Loucy (cell line): ENCODE data around the gene KCNMA1.

Experiments used
- H2AFZ ChIP-seq: fragments of 200-600 bp; sonication (generic); 2 replicates; pipeline ENCODE4 v1.6.0; 2016; ENCODE audit warnings: antibody characterized with exemption, mild to moderate bottlenecking, low read length, moderate library complexity
- H3F3A ChIP-seq: fragments of 200-600 bp; 2 replicates; pipeline ENCODE4 v1.6.0; 2016; ENCODE audit warnings: antibody characterized with exemption, low read depth, mild to moderate bottlenecking
- H3K27me3 ChIP-seq: fragments of 200-600 bp; sonication (generic); 2 replicates; pipeline ENCODE4 v1.6.1; 2014; ENCODE audit warnings: low read length, mild to moderate bottlenecking; ENCODE audit not compliant: insufficient read depth, poor library complexity, severe bottlenecking
- H3K36me3 ChIP-seq: fragments of 200-600 bp; sonication (generic); 2 replicates; pipeline ENCODE4 v1.6.1; 2016; ENCODE audit warnings: low read length; ENCODE audit not compliant: insufficient read depth
- H3K4me1 ChIP-seq: fragments of 200-600 bp; sonication (generic); 2 replicates; pipeline ENCODE4 v1.5.1; 2014; ENCODE audit warnings: low read length, mild to moderate bottlenecking; ENCODE audit not compliant: insufficient read depth, poor library complexity, severe bottlenecking
- H3K4me2 ChIP-seq: fragments of 200-600 bp; sonication (generic); 2 replicates; pipeline ENCODE4 v1.6.0; 2014; ENCODE audit warnings: antibody characterized with exemption, low read length, low read depth, mild to moderate bottlenecking; ENCODE audit not compliant: poor library complexity, severe bottlenecking
- H3K4me3 ChIP-seq: fragments of 200-600 bp; sonication (generic); 2 replicates; pipeline ENCODE4 v1.5.1; 2014; ENCODE audit warnings: low read length, mild to moderate bottlenecking, mixed read lengths; ENCODE audit not compliant: poor library complexity, severe bottlenecking
- H3K79me2 ChIP-seq: fragments of 200-600 bp; sonication (generic); 2 replicates; pipeline ENCODE4 v1.6.1; 2014; ENCODE audit warnings: low read length; ENCODE audit not compliant: insufficient read depth
- H3K9ac ChIP-seq: fragments of 200-600 bp; sonication (generic); 2 replicates; pipeline ENCODE4 v1.6.0; 2014; ENCODE audit warnings: mild to moderate bottlenecking, low read depth, low read length, moderate library complexity; ENCODE audit not compliant: poor library complexity, severe bottlenecking
- H3K9me2 ChIP-seq: fragments of 200-600 bp; sonication (generic); replicated peaks from 2 replicates; pipeline ENCODE4 v1.6.1; 2016; ENCODE audit warnings: low read depth, low read length, mixed read lengths
- H3K9me3 ChIP-seq: fragments of 200-600 bp; sonication (generic); 2 replicates; pipeline ENCODE4 v1.6.1; 2014; ENCODE audit warnings: mild to moderate bottlenecking, antibody characterized with exemption, low read length, low read depth; ENCODE audit not compliant: insufficient read depth
- H4K20me1 ChIP-seq: fragments of 200-600 bp; sonication (generic); 2 replicates; pipeline ENCODE4 v1.6.0; 2014; ENCODE audit warnings: antibody characterized with exemption, low read length, mild to moderate bottlenecking; ENCODE audit not compliant: insufficient read depth, poor library complexity, severe bottlenecking
- EZH2phosphoT487 ChIP-seq: fragments of 200-600 bp; IDR thresholded peaks from 2 replicates; pipeline ENCODE4 v1.6.1; 2018; ENCODE audit warnings: antibody characterized with exemption, mild to moderate bottlenecking, moderate library complexity, borderline replicate concordance
- TF ChIP-seq, protein P1 (sequence below): fragments of 200-600 bp; sonication (generic); conservative IDR thresholded peaks from 2 replicates; pipeline ENCODE4 v1.5.1; 2014; ENCODE audit warnings: mild to moderate bottlenecking, antibody characterized with exemption, low read length

Gene KCNMA1

DNA sequence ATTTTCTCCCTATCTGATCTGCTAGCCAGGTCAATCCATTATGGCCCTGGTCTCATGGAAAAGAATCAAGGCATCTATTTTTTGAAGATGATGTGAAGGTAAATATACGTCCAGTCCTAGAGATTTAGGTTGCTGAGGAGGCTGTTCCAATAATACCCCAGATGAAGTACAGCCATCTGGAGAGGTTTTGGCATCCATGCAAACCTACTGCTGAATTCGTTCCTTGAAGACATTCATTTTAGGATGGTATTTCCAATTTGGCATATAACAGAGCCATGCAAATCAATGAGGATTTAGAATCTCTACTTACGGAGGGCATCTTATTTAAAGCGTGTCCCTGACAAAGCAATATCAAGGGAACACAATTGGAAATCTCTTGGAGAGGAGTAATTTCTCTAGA lies 465.5 kb downstream of the KCNMA1 start:
- H3F3A ChIP-seq, result no peaks in the 10 kb centered on the region
- H3K4me2 ChIP-seq, result no peak overlapping the region
- no peaks in the 10 kb centered on the region for H3K9me3 ChIP-seq
- no peaks in the 10 kb centered on the region for H3K27me3 ChIP-seq
- H3K9ac ChIP-seq, result no peak overlapping the region
- no peaks in the 10 kb centered on the region for H4K20me1 ChIP-seq
- H3K9me2 ChIP-seq, result no peaks in the 10 kb centered on the region
- TF ChIP-seq EZH2phosphoT487, result no peak
- TF ChIP-seq, protein P1, sequence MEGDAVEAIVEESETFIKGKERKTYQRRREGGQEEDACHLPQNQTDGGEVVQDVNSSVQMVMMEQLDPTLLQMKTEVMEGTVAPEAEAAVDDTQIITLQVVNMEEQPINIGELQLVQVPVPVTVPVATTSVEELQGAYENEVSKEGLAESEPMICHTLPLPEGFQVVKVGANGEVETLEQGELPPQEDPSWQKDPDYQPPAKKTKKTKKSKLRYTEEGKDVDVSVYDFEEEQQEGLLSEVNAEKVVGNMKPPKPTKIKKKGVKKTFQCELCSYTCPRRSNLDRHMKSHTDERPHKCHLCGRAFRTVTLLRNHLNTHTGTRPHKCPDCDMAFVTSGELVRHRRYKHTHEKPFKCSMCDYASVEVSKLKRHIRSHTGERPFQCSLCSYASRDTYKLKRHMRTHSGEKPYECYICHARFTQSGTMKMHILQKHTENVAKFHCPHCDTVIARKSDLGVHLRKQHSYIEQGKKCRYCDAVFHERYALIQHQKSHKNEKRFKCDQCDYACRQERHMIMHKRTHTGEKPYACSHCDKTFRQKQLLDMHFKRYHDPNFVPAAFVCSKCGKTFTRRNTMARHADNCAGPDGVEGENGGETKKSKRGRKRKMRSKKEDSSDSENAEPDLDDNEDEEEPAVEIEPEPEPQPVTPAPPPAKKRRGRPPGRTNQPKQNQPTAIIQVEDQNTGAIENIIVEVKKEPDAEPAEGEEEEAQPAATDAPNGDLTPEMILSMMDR, result no peak
- no peaks in the 10 kb centered on the region for H3K36me3 ChIP-seq
- no peaks in the 10 kb centered on the region for H3K79me2 ChIP-seq
- H3K4me3 ChIP-seq, result no peak overlapping the region
- H2AFZ ChIP-seq, result no peak overlapping the region
- H3K4me1 ChIP-seq, result no peaks in the 10 kb centered on the region

- H3K27me3 ChIP-seq, result no peaks in the 10 kb centered on the region
- no peak overlapping the region for H3K9ac ChIP-seq
- no peaks in the 10 kb centered on the region for H3K9me3 ChIP-seq
- H3K79me2 ChIP-seq, result no peaks in the 10 kb centered on the region
- no peaks in the 10 kb centered on the region for H3K4me1 ChIP-seq
- no peak overlapping the region for H3K4me2 ChIP-seq
- no peaks in the 10 kb centered on the region for H3F3A ChIP-seq
- H3K36me3 ChIP-seq, result no peaks in the 10 kb centered on the region
- TF ChIP-seq, protein P1, result no peak
- TF ChIP-seq EZH2phosphoT487, result no peak
- no peaks in the 10 kb centered on the region for H3K9me2 ChIP-seq
- H2AFZ ChIP-seq, result no peak overlapping the region
- no peaks in the 10 kb centered on the region for H4K20me1 ChIP-seq
- no peak overlapping the region for H3K4me3 ChIP-seq
Observed at GRCh38 chr10:77168861-77169260, 468.7 kb downstream of the KCNMA1 start.

- Histone ChIP-seq H2AFZ (no peak overlapping the region), H3F3A (no peaks in the 10 kb centered on the region), H3K27me3 (no peaks in the 10 kb centered on the region), H3K79me2 (no peaks in the 10 kb centered on the region), H3K4me3 (no peak overlapping the region), H3K36me3 (no peaks in the 10 kb centered on the region), H3K9me2 (no peaks in the 10 kb centered on the region), H3K4me2 (no peak overlapping the region), H3K4me1 (no peaks in the 10 kb centered on the region), H3K9me3 (no peaks in the 10 kb centered on the region), H3K9ac (no peak overlapping the region), H4K20me1 (no peaks in the 10 kb centered on the region)
- TF ChIP-seq EZH2phosphoT487, result no peak
- TF ChIP-seq, protein P1, result no peak
Observed at GRCh38 chr10:77168161-77168560, 469.4 kb downstream of the KCNMA1 start.
